ENCODE results near the gene SCN2B. TPM values are rescaled to one million over a fixed set of nuclear protein-coding genes. Genes with fewer than 3 reads are reported as not detected.

SCN2B gene
- total and polyA plus RNA-seq, 2 experiments from 2014 or later: 0.87 to 1.5 TPM

- TF ChIP-seq CTCF (IDR thresholded peaks at IDR 0.05; ENCODE audit: low read depth, low read length): no peak
- Histone ChIP-seq H3K27ac (no peak overlapping the region), H3K9me3 (ENCODE audit: low read depth) (no peaks in the 10 kb centered on the region), H3K27me3 (no peaks in the 10 kb centered on the region), H3K4me1 (ENCODE audit: low read depth) (no peaks in the 10 kb centered on the region), H3K4me3 (no peak overlapping the region), H3K36me3 (no peaks in the 10 kb centered on the region)
- no peak for DNase-seq (ENCODE audit: low read depth in 1 of 2, low spot score in 1 of 2)
These were observed 48.1 kb downstream of the SCN2B start for GRCh38 chr11:118128310-118128709.

- Histone ChIP-seq H3K27ac (no peak overlapping the region), H3K9me3 (ENCODE audit: low read depth) (no peaks in the 10 kb centered on the region), H3K4me1 (ENCODE audit: low read depth) (no peaks in the 10 kb centered on the region), H3K4me3 (no peak overlapping the region), H3K27me3 (no peaks in the 10 kb centered on the region), H3K36me3 (no peaks in the 10 kb centered on the region)
- DNase-seq (ENCODE audit: low read depth in 1 of 2, low spot score in 1 of 2): no peak
- no peak for TF ChIP-seq CTCF (IDR thresholded peaks at IDR 0.05; ENCODE audit: low read depth, low read length)
These were observed 50.2 kb downstream of the SCN2B start for GRCh38 chr11:118126082-118126838.

GRCh38 chr11:118124929-118125535, 51.4 kb downstream of the SCN2B start:
- no peak for TF ChIP-seq CTCF (IDR thresholded peaks at IDR 0.05; ENCODE audit: low read depth, low read length)
- no peak overlapping the region for H3K27ac ChIP-seq
- H3K9me3 ChIP-seq (ENCODE audit: low read depth): no peaks in the 10 kb centered on the region
- H3K4me1 ChIP-seq (ENCODE audit: low read depth): no peaks in the 10 kb centered on the region
- no peaks in the 10 kb centered on the region for H3K36me3 ChIP-seq
- no peak for DNase-seq (ENCODE audit: low read depth in 1 of 2, low spot score in 1 of 2)
- no peak overlapping the region for H3K4me3 ChIP-seq
- H3K27me3 ChIP-seq: no peaks in the 10 kb centered on the region

GRCh38 chr11:118120793-118121192, 55.6 kb downstream of the SCN2B start:
- H3K27ac ChIP-seq: no peak overlapping the region
- H3K27me3 ChIP-seq: no peaks in the 10 kb centered on the region
- DNase-seq (ENCODE audit: low read depth in 1 of 2, low spot score in 1 of 2): no peak
- H3K36me3 ChIP-seq: no peaks in the 10 kb centered on the region
- peaks cover 12% of the 10 kb centered on the region for H3K4me1 ChIP-seq (ENCODE audit: low read depth)
- no peak for TF ChIP-seq CTCF (IDR thresholded peaks at IDR 0.05; ENCODE audit: low read depth, low read length)
- H3K9me3 ChIP-seq (ENCODE audit: low read depth): no peaks in the 10 kb centered on the region
- no peak overlapping the region for H3K4me3 ChIP-seq

- TF ChIP-seq CTCF (IDR thresholded peaks at IDR 0.05; ENCODE audit: low read depth, low read length): no peak
- no peak overlapping the region for H3K4me3 ChIP-seq
- H3K27me3 ChIP-seq: no peaks in the 10 kb centered on the region
- no peak for DNase-seq (ENCODE audit: low read depth in 1 of 2, low spot score in 1 of 2)
- H3K9me3 ChIP-seq (ENCODE audit: low read depth): no peaks in the 10 kb centered on the region
- peaks cover 12% of the 10 kb centered on the region for H3K4me1 ChIP-seq (ENCODE audit: low read depth)
- no peak overlapping the region for H3K27ac ChIP-seq
- H3K36me3 ChIP-seq: no peaks in the 10 kb centered on the region
These were observed 58.4 kb downstream of the SCN2B start for GRCh38 chr11:118117790-118118601.

Measured in cardiac muscle cell (in vitro differentiated cells and primary cell).